GM12873 (cell line): ENCODE results near the gene FKTN.

Experiments used
- TF ChIP-seq, protein P1 (sequence below): IDR thresholded peaks from 2 replicates; pipeline ENCODE4 v1.5.1; 2012; ENCODE audit warnings: low read depth, mild to moderate bottlenecking, moderate library complexity, low read length, control low read depth; ENCODE audit not compliant: insufficient read depth; ENCODE audit errors: missing control alignments

Gene FKTN

DNA sequence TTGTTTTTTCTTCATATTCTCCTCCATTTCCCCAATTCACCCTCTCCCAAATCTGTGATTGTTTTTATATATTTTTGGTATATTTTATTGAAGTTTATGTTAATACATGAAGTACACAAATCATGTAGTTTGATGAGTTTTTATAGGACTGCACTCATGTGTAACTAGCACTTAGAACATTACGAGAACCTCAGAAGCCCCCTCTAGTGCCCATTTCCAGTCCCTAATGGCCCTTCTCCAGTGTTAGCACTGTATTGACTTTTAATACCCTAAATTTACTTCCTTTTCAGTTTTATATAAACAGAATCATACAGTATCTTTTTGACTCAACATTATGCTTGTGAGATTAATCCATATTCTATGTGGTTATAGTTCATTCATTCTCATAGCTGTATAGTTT lies 18.5 kb upstream of the FKTN start:
- TF ChIP-seq, protein P1, sequence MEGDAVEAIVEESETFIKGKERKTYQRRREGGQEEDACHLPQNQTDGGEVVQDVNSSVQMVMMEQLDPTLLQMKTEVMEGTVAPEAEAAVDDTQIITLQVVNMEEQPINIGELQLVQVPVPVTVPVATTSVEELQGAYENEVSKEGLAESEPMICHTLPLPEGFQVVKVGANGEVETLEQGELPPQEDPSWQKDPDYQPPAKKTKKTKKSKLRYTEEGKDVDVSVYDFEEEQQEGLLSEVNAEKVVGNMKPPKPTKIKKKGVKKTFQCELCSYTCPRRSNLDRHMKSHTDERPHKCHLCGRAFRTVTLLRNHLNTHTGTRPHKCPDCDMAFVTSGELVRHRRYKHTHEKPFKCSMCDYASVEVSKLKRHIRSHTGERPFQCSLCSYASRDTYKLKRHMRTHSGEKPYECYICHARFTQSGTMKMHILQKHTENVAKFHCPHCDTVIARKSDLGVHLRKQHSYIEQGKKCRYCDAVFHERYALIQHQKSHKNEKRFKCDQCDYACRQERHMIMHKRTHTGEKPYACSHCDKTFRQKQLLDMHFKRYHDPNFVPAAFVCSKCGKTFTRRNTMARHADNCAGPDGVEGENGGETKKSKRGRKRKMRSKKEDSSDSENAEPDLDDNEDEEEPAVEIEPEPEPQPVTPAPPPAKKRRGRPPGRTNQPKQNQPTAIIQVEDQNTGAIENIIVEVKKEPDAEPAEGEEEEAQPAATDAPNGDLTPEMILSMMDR = no peak

- TF ChIP-seq, protein P1 = no peak
Observed at GRCh38 chr9:105541838-105542237, 16.1 kb upstream of the FKTN start.

- TF ChIP-seq, protein P1 = no peak
Observed at GRCh38 chr9:105554042-105554441, 3.9 kb upstream of the FKTN start.

DNA sequence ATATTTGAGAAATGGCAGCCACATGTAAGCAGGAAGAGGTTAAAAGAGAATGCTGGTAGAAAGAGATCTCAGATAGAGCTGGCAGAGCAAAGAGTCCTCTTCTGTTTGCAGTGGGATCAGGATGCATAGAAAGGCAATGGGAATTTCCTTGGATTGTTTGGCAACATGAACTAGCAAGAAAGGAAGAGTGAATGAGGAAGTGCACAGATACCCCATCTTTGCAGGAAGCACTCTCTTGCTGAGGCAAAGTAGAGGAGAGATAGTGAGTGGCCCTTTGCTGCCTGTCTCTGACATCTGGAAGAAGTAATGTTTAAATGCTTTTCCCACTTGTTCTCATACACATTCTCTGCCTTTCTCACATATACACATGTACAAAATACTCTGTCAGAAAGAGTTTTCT lies 14.5 kb downstream of the FKTN start:
- TF ChIP-seq, protein P1 = no peak

- TF ChIP-seq, protein P1 = no peak
Observed at GRCh38 chr9:105593145-105593544, 35.2 kb downstream of the FKTN start.

- TF ChIP-seq, protein P1 = peak; percentile 49
Observed at GRCh38 chr9:105608721-105609598, 51.0 kb downstream of the FKTN start.

- TF ChIP-seq, protein P1 = no peak
Observed at GRCh38 chr9:105621001-105621400, 63.1 kb downstream of the FKTN start.
